H9 (cell line): Measurements from ENCODE around the gene GUCY2D. TPM values are rescaled to one million over a fixed set of nuclear protein-coding genes. Genes with fewer than 3 reads are reported as not detected.
"Not testable (repeated sequence)": the region's sequence is repeated elsewhere in the genome, so short reads cannot be mapped to it uniquely, and the experiment has no call there.

Experiments used
- DNase-seq: peaks from one replicate; pipeline ENCODE4 v3.0.0-alpha.2; 2017
- H2AFZ ChIP-seq: one replicate; pipeline ENCODE4 v1.6.1; 2013; ENCODE audit warnings: mild to moderate bottlenecking, low read length, control low read depth, moderate library complexity
- H2AK5ac ChIP-seq: 2 replicates; pipeline ENCODE4 v1.6.1; 2013; ENCODE audit warnings: low read length, control low read depth, mixed read lengths; ENCODE audit not compliant: insufficient read length
- H2BK120ac ChIP-seq: one replicate; pipeline ENCODE4 v1.6.1; 2013; ENCODE audit warnings: low read depth, mild to moderate bottlenecking, low read length, control low read depth, inconsistent platforms; ENCODE audit not compliant: poor library complexity, severe bottlenecking
- H2BK12ac ChIP-seq: 2 replicates; pipeline ENCODE4 v1.6.1; 2013; ENCODE audit warnings: low read length, control low read depth, mixed read lengths, low read depth; ENCODE audit not compliant: insufficient read length
- H2BK15ac ChIP-seq: 2 replicates; pipeline ENCODE4 v1.6.1; 2013; ENCODE audit warnings: low read depth, low read length, control low read depth
- H2BK20ac ChIP-seq: one replicate; pipeline ENCODE4 v1.6.1; 2013; ENCODE audit warnings: low read depth, mild to moderate bottlenecking, low read length, control low read depth, inconsistent platforms; ENCODE audit not compliant: poor library complexity, severe bottlenecking
- H2BK5ac ChIP-seq: 2 replicates; pipeline ENCODE4 v1.6.1; 2013; ENCODE audit warnings: low read length, control low read depth, mixed read lengths; ENCODE audit not compliant: insufficient read length
- H3K14ac ChIP-seq: 2 replicates; pipeline ENCODE4 v1.6.1; 2013; ENCODE audit warnings: low read length, control low read depth; ENCODE audit not compliant: insufficient read depth
- H3K18ac ChIP-seq: 2 replicates; pipeline ENCODE4 v1.6.1; 2013; ENCODE audit warnings: low read depth, mild to moderate bottlenecking, mixed read lengths, low read length, control low read depth; ENCODE audit not compliant: insufficient read length
- H3K23ac ChIP-seq: 2 replicates; pipeline ENCODE4 v1.6.1; 2013; ENCODE audit warnings: low read length, control low read depth, mixed read lengths, low read depth; ENCODE audit not compliant: insufficient read length
- H3K23me2 ChIP-seq: 2 replicates; pipeline ENCODE4 v1.6.1; 2013; ENCODE audit warnings: low read depth, mild to moderate bottlenecking, mixed read lengths, low read length, control low read depth; ENCODE audit not compliant: insufficient read length, poor library complexity, severe bottlenecking
- H3K27ac ChIP-seq: 2 replicates; pipeline ENCODE4 v1.5.1; 2013; ENCODE audit warnings: low read length, control low read depth, mixed read lengths, low read depth; ENCODE audit not compliant: insufficient read length
- H3K27me3 ChIP-seq: 2 replicates; pipeline ENCODE4 v1.6.1; 2013; ENCODE audit warnings: low read length, control low read depth, inconsistent platforms; ENCODE audit not compliant: insufficient read depth
- H3K4ac ChIP-seq: 2 replicates; pipeline ENCODE4 v1.6.1; 2013; ENCODE audit warnings: low read depth, mild to moderate bottlenecking, control low read depth, inconsistent platforms, low read length, moderate library complexity
- H3K4me1 ChIP-seq: 2 replicates; pipeline ENCODE4 v1.6.1; 2013; ENCODE audit warnings: low read length, control low read depth, inconsistent platforms; ENCODE audit not compliant: insufficient read depth
- H3K4me2 ChIP-seq: 2 replicates; pipeline ENCODE4 v1.6.1; 2013; ENCODE audit warnings: low read length, control low read depth, mixed read lengths; ENCODE audit not compliant: insufficient read length, insufficient read depth
- H3K56ac ChIP-seq: 2 replicates; pipeline ENCODE4 v1.6.1; 2013; ENCODE audit warnings: low read depth, mild to moderate bottlenecking, mixed read lengths, low read length, control low read depth; ENCODE audit not compliant: insufficient read length
- H3K79me1 ChIP-seq: 2 replicates; pipeline ENCODE4 v1.6.1; 2013; ENCODE audit warnings: low read depth, mild to moderate bottlenecking, moderate library complexity, low read length, control low read depth, inconsistent platforms; ENCODE audit not compliant: insufficient read depth, poor library complexity, severe bottlenecking
- H3K79me2 ChIP-seq: 2 replicates; pipeline ENCODE4 v1.6.1; 2013; ENCODE audit warnings: low read length, control low read depth, inconsistent platforms; ENCODE audit not compliant: insufficient read depth
- H3K9ac ChIP-seq: 2 replicates; pipeline ENCODE4 v1.6.1; 2013; ENCODE audit warnings: low read length, control low read depth, mixed read lengths; ENCODE audit not compliant: insufficient read length; ENCODE audit errors: extremely low read depth
- H3K9me3 ChIP-seq: one replicate; pipeline ENCODE4 v1.6.1; 2013; ENCODE audit warnings: low read depth, low read length, inconsistent platforms; ENCODE audit not compliant: control insufficient read depth
- H3T11ph ChIP-seq: one replicate; pipeline ENCODE4 v1.6.1; 2013; ENCODE audit warnings: mild to moderate bottlenecking, low read length, control low read depth, inconsistent platforms
- H4K20me1 ChIP-seq: one replicate; pipeline ENCODE4 v1.6.1; 2013; ENCODE audit not compliant: control insufficient read depth, insufficient read length, insufficient read depth
- H4K5ac ChIP-seq: 2 replicates; pipeline ENCODE4 v1.6.1; 2013; ENCODE audit warnings: low read depth, mild to moderate bottlenecking, mixed read lengths, low read length, control low read depth; ENCODE audit not compliant: insufficient read length
- H4K8ac ChIP-seq: replicated peaks from 2 replicates; pipeline ENCODE4 v1.6.1; 2013; ENCODE audit warnings: low read length, control low read depth, mixed read lengths, low read depth; ENCODE audit not compliant: insufficient read length
- H4K91ac ChIP-seq: 2 replicates; pipeline ENCODE4 v1.6.1; 2013; ENCODE audit warnings: low read depth, mild to moderate bottlenecking, moderate library complexity, mixed read lengths, low read length, control low read depth; ENCODE audit not compliant: insufficient read length
- H3K27ac Mint-ChIP-seq, 3 experiments: 2 replicates in 2 of 3; 3 replicates in 1 of 3; pipeline ENCODE4 v1.8.0; 2020 to 2021; ENCODE audit warnings: mixed read lengths in 3 of 3, mild to moderate bottlenecking in 1 of 3, moderate library complexity in 1 of 3
- H3K27me3 Mint-ChIP-seq: 2 replicates; pipeline ENCODE4 v1.8.0; 2021; ENCODE audit warnings: low read depth, mild to moderate bottlenecking, moderate library complexity, mixed read lengths
- H3K36me3 Mint-ChIP-seq, 3 experiments: 2 replicates in 2 of 3; 3 replicates in 1 of 3; pipeline ENCODE4 v1.8.0; 2020 to 2021; ENCODE audit warnings: low read depth in 3 of 3, mixed read lengths in 3 of 3; ENCODE audit not compliant: insufficient read depth in 1 of 3
- H3K4me1 Mint-ChIP-seq, 2 experiments: 2 replicates each; pipeline ENCODE4 v1.8.0; 2020; ENCODE audit warnings: mixed read lengths in 2 of 2
- H3K4me3 Mint-ChIP-seq, 2 experiments: 2 replicates in 1 of 2; 3 replicates in 1 of 2; pipeline ENCODE4 v1.8.0; 2020 to 2021; ENCODE audit warnings: mild to moderate bottlenecking in 2 of 2, mixed read lengths in 2 of 2, moderate library complexity in 1 of 2
- H3K9me3 Mint-ChIP-seq, 2 experiments: 2 replicates in 1 of 2; 3 replicates in 1 of 2; pipeline ENCODE4 v1.8.0; 2020; ENCODE audit warnings: mild to moderate bottlenecking in 2 of 2, mixed read lengths in 2 of 2, moderate library complexity in 1 of 2
- WGBS: extraction: QIAGEN DNeasy Blood & Tissue Kit; methylation state at CpG from one replicate; pipeline ENCODE4 v1.1.7; 2013; ENCODE audit warnings: missing lambda C conversion rate, low lambda C conversion rate, mixed read lengths; ENCODE audit not compliant: insufficient read length; ENCODE audit errors: extremely low coverage; 5-methylcytosine and 5-hydroxymethylcytosine counted together
- total RNA-seq: library from RNA; stranded (reverse); gene quantifications from 2 replicates; pipeline ENCODE4 v1.2.1, GENCODE V29; 2021
- TF ChIP-seq, protein P1 (sequence below): fragments of 200-600 bp; sonication (generic); conservative IDR thresholded peaks from 3 replicates; pipeline ENCODE4 v1.8.0; 2021; ENCODE audit warnings: antibody characterized with exemption, mild to moderate bottlenecking

Gene GUCY2D
- total RNA-seq, 1 experiment from 2014 or later = 0.15 TPM

DNA sequence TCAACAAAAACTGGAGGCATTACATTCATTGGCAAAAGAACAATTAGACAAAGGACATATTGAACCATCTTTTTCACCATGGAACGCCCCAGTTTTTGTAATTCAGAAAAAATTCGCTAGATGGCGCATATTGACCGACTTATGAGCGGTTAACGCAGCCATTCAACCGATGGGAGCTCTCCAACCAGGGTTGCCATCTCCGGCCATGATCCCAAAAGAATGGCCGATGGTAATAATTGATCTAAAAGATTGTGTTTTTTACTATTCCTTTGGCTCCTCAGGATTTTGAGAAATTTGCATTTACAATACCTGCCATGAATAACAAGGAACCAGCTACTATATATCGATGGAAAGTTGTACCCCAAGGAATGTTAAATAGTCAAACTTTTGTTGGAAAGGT is 57.9 kb downstream of the GUCY2D start:
- Histone ChIP-seq H2BK20ac (no peak overlapping the region), H2BK5ac (no peak overlapping the region), H3K9me3 (no peaks in the 10 kb centered on the region), H4K5ac (no peak overlapping the region), H3K4ac (no peak overlapping the region), H3K27ac (no peak overlapping the region), H4K91ac (no peak overlapping the region), H4K20me1 (no peaks in the 10 kb centered on the region), H3K27me3 (peaks cover 13% of the 10 kb centered on the region; the same call in 1 of the 2 replicates), H4K8ac (no peak overlapping the region), H3K56ac (no peak overlapping the region), H3K4me2 (no peak overlapping the region), H2AK5ac (no peak overlapping the region), H3K23ac (no peak overlapping the region), H3K79me2 (no peaks in the 10 kb centered on the region), H3T11ph (no peak overlapping the region), H2AFZ (no peak overlapping the region), H2BK15ac (no peak overlapping the region), H3K18ac (no peak overlapping the region), H3K79me1 (no peaks in the 10 kb centered on the region), H3K4me1 (peaks cover 3% of the 10 kb centered on the region; the same call in 1 of the 2 replicates), H3K9ac (no peak overlapping the region), H3K23me2 (peaks cover 10% of the 10 kb centered on the region), H2BK12ac (no peak overlapping the region), H2BK120ac (no peak overlapping the region), H3K14ac (no peak overlapping the region)
- DNase-seq = peak; percentile 76
- TF ChIP-seq, protein P1, sequence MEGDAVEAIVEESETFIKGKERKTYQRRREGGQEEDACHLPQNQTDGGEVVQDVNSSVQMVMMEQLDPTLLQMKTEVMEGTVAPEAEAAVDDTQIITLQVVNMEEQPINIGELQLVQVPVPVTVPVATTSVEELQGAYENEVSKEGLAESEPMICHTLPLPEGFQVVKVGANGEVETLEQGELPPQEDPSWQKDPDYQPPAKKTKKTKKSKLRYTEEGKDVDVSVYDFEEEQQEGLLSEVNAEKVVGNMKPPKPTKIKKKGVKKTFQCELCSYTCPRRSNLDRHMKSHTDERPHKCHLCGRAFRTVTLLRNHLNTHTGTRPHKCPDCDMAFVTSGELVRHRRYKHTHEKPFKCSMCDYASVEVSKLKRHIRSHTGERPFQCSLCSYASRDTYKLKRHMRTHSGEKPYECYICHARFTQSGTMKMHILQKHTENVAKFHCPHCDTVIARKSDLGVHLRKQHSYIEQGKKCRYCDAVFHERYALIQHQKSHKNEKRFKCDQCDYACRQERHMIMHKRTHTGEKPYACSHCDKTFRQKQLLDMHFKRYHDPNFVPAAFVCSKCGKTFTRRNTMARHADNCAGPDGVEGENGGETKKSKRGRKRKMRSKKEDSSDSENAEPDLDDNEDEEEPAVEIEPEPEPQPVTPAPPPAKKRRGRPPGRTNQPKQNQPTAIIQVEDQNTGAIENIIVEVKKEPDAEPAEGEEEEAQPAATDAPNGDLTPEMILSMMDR = peak; percentile 84
- H3K36me3 Mint-ChIP-seq = no peaks in the 10 kb centered on the region
- H3K27ac Mint-ChIP-seq = no peak overlapping the region
- H3K4me3 Mint-ChIP-seq = peak overlapping the region in 1 of 2 experiments; percentile 33; a peak in 1 of 5 replicates
- WGBS = no CpG with 5 or more reads among the region's 10 CpGs
- no peaks in the 10 kb centered on the region for H3K9me3 Mint-ChIP-seq
- H3K27me3 Mint-ChIP-seq = peaks cover 81% of the 10 kb centered on the region
- peaks cover 39 to 42% of the 10 kb centered on the region in 2 experiments for H3K4me1 Mint-ChIP-seq

DNA sequence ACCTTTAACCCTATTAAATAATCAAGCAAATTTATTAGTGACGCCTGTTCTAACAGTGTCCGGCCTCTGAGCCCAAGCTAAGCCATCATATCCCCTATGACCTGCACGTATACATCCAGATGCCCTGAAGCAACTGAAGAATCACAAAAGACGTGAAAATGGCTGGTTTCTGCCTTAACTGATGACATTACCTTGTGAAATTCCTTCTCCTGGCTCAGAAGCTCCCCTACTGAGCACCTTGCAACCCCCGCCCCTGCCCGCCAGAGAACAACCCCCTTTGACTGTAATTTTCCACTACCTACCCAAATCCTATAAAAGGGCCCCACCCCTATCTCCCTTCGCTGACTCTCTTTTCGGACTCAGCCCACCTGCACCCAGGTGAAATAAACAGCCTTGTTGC is 59.4 kb downstream of the GUCY2D start:
- not testable (repeated sequence) for H2BK12ac ChIP-seq, DNase-seq, H2AK5ac ChIP-seq, H2BK5ac ChIP-seq, H4K5ac ChIP-seq, H3K27ac Mint-ChIP-seq, H3K4ac ChIP-seq, H3K79me1 ChIP-seq, H2BK120ac ChIP-seq, H4K91ac ChIP-seq, H3K23me2 ChIP-seq, H3K9me3 ChIP-seq, H3K79me2 ChIP-seq, H3K14ac ChIP-seq, H2BK15ac ChIP-seq, H3K9ac ChIP-seq, H3K36me3 Mint-ChIP-seq, H2AFZ ChIP-seq, H3K4me1 ChIP-seq, H3T11ph ChIP-seq, H4K20me1 ChIP-seq, H3K23ac ChIP-seq, H2BK20ac ChIP-seq, H3K18ac ChIP-seq, H3K9me3 Mint-ChIP-seq, H3K56ac ChIP-seq, H3K27ac ChIP-seq, H4K8ac ChIP-seq
- Mint-ChIP-seq H3K27me3 (peaks cover 80% of the 10 kb centered on the region), H3K4me3 (peak overlapping the region; percentile 46 to 61), H3K4me1 (peaks cover 43 to 44% of the 10 kb centered on the region in 2 experiments)
- H3K27me3 ChIP-seq = peaks cover 13% of the 10 kb centered on the region; the same call in 1 of the 2 replicates
- WGBS = no CpG with 5 or more reads among the region's 8 CpGs
- H3K4me2 ChIP-seq = peak overlapping the region; percentile 49
